Measurements from ENCODE around the gene MLANA. TPM values are rescaled to one million over a fixed set of nuclear protein-coding genes. Genes with fewer than 3 reads are reported as not detected.

The MLANA gene
- not detected for total RNA-seq
- long read RNA-seq = 0 reads

DNA sequence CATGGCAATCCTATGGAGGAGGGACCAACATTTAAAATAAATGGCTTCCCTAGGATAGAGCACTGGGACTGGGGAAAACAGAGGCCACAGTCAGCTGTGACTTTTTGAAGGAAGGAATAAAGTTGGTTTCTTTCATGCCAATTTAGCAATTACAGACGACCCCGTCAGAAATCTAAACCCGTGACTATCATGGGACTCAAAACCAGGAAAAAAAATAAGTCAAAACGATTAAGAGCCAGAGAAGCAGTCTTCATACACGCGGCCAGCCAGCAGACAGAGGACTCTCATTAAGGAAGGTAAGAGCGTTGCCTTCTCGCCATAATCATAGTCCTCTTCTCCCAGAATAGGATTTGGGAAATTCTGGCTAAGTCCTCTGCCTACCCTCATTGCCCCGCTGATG, at the start of gene MLANA:
Gene MLANA (plus strand): TSS at position 249 of the 400 bp plus-strand sequence. CDS start 1,586 bp downstream, outside the sequence.
- no peak for TF ChIP-seq CTCF (IDR thresholded peaks at IDR 0.05; ENCODE audit: borderline replicate concordance)
- DNase-seq = no peak
- Histone ChIP-seq H3K27me3 (ENCODE audit: low read depth) (no peaks in the 10 kb centered on the region), H3K36me3 (no peaks in the 10 kb centered on the region), H3K27ac (replicated peaks) (no peak within 1 kb of the TSS), H3K4me1 (peaks cover 1% of the 10 kb centered on the region), H3K4me3 (no peak within 1 kb of the TSS), H3K9me3 (replicated peaks) (no peaks in the 10 kb centered on the region)
- intact Hi-C loops (cut with micrococcal nuclease) = no loop called here

DNA sequence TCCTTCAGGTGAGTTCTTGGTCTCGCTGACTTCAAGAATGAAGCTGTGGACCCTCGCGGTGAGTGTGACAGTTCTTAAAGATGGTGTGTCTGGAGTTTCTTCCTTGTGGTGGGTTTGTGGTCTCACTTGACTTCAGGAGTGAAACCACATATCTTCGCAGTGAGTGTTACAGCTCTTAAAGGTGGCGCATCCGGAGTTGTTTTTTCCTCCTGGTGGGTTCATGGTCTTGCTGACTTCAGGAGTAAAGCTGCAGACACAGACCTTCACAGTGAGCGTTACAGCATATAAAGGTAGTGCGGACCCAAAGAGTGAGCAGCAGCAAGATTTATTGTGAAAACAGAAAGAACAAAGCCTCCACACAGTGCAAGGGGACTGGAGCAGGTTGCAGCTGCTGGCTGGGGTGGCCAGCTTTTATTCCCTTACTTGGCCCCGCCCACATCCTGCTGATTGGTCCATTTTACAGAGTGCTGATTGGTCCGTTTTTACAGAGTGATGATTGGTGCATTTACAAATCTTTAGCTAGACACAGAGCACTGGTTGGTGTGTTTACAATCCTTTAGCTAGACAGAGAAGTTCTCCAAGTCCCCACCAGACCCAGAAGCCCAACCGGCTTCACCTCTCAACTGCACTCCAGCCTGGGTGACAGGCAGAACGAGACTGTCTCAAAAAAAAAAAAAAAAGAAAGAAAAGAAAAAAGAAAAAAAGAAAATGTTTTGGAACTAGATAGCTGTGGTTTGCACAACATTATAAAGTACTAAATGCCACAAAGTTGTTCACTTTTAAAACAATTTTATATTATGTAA, 48.7 kb upstream of the MLANA start:
- no peak overlapping the region for H3K4me3 ChIP-seq
- peaks cover 6% of the 10 kb centered on the region for H3K4me1 ChIP-seq
- no peaks in the 10 kb centered on the region for H3K27me3 ChIP-seq (ENCODE audit: low read depth)
- TF ChIP-seq CTCF (IDR thresholded peaks at IDR 0.05; ENCODE audit: borderline replicate concordance) = no peak
- intact Hi-C loops (cut with micrococcal nuclease) = no loop called here
- peaks cover 4% of the 10 kb centered on the region for H3K36me3 ChIP-seq
- no peak overlapping the region for H3K27ac ChIP-seq (replicated peaks)
- no peak for DNase-seq
- no peaks in the 10 kb centered on the region for H3K9me3 ChIP-seq (replicated peaks)

GRCh38 chr9:5842929-5843793, 47.5 kb upstream of the MLANA start:
- peaks cover 4% of the 10 kb centered on the region for H3K36me3 ChIP-seq
- TF ChIP-seq CTCF (IDR thresholded peaks at IDR 0.05; ENCODE audit: borderline replicate concordance) = no peak
- H3K9me3 ChIP-seq (replicated peaks) = no peaks in the 10 kb centered on the region
- intact Hi-C loops (cut with micrococcal nuclease) = no loop called here
- DNase-seq = no peak
- no peak overlapping the region for H3K4me3 ChIP-seq
- H3K27me3 ChIP-seq (ENCODE audit: low read depth) = no peaks in the 10 kb centered on the region
- peak overlapping the region; percentile 12 for H3K27ac ChIP-seq (replicated peaks)
- H3K4me1 ChIP-seq = peaks cover 6% of the 10 kb centered on the region

DNA sequence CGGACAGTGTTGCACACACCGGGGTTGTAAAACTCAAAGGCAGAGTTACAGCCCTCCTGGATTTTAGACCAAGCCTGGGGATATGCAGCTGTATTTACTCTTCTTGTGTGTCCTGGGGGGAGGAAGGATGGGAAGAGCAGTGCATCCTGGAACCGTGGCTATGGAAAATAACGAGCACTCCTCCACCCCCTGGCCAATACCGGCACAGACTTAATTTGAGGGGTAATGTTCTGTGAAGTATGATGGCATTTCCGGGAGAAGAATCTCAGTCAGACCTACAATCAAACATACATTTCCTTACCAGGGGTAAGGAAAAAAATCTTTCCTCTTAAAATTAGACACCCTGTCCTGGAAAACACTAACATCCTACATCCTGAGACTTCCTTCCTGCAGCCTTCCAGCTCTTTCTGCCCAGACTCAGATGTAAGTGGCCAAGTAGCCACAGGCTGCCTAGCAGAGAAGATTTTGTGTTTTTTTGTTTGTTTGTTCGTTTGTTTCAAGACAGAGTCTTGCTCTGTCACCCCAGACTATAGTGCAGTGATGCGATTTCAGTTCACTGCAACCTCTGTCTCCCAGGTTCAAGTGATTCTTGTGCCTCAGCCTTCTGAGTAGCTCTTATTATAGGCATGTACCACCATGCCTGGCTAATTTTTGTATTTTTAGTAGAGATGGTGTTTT, 46.8 kb upstream of the MLANA start:
- DNase-seq = no peak
- Histone ChIP-seq H3K36me3 (peaks cover 4% of the 10 kb centered on the region), H3K27me3 (ENCODE audit: low read depth) (no peaks in the 10 kb centered on the region), H3K27ac (replicated peaks) (peak overlapping the region; percentile 12), H3K4me3 (no peak overlapping the region), H3K9me3 (replicated peaks) (no peaks in the 10 kb centered on the region), H3K4me1 (peaks cover 6% of the 10 kb centered on the region)
- intact Hi-C loops (cut with micrococcal nuclease) = no loop called here
- no peak for TF ChIP-seq CTCF (IDR thresholded peaks at IDR 0.05; ENCODE audit: borderline replicate concordance)

DNA sequence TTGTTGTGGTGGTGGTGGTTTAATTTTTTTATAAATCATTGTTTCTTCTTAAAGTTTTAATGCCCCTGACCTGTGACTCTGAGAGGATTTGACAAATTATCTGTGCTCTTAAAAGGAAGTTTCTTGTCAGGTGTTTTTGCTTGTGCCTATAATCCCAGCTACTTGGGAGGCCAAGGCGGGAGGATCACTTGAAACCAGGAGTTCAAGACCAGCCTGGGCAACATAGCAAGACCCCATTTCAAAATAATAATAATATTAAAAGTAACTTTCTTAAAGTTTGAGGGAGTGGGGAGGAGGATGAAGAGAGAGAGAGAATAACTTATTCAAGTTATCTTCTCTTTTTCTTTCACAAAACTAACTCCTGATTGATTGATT, 45.5 kb upstream of the MLANA start:
- no peak overlapping the region for H3K27ac ChIP-seq (replicated peaks)
- no peak for TF ChIP-seq CTCF (IDR thresholded peaks at IDR 0.05; ENCODE audit: borderline replicate concordance)
- no peaks in the 10 kb centered on the region for H3K27me3 ChIP-seq (ENCODE audit: low read depth)
- no peak for DNase-seq
- H3K4me3 ChIP-seq = no peak overlapping the region
- H3K36me3 ChIP-seq = peaks cover 4% of the 10 kb centered on the region
- intact Hi-C loops (cut with micrococcal nuclease) = no loop called here
- no peaks in the 10 kb centered on the region for H3K4me1 ChIP-seq
- no peaks in the 10 kb centered on the region for H3K9me3 ChIP-seq (replicated peaks)
